Measurements from ENCODE around the gene PRMT7.

PRMT7 gene

GRCh38 chr16:68399456-68399855 lies 88.6 kb downstream of the PRMT7 start:
- no peak for TF ChIP-seq CTCF (conservative IDR thresholded peaks at IDR 0.05)
- no peak for TF ChIP-seq ZFX (IDR thresholded peaks at IDR 0.05)
- no peak overlapping the region for H3K27ac ChIP-seq

- H3K27ac ChIP-seq = no peak overlapping the region
- TF ChIP-seq ZFX (IDR thresholded peaks at IDR 0.05) (no peak), CTCF (conservative IDR thresholded peaks at IDR 0.05) (no peak)
Measured at GRCh38 chr16:68400083-68400923, 89.5 kb downstream of the PRMT7 start.

GRCh38 chr16:68400924-68401460 lies 90.2 kb downstream of the PRMT7 start:
- H3K27ac ChIP-seq = no peak overlapping the region
- TF ChIP-seq ZFX (IDR thresholded peaks at IDR 0.05) = no peak
- no peak for TF ChIP-seq CTCF (conservative IDR thresholded peaks at IDR 0.05)

GRCh38 chr16:68401871-68402747 lies 91.3 kb downstream of the PRMT7 start:
- H3K27ac ChIP-seq = no peak overlapping the region
- TF ChIP-seq CTCF (conservative IDR thresholded peaks at IDR 0.05) (no peak), ZFX (IDR thresholded peaks at IDR 0.05) (no peak)

- no peak for TF ChIP-seq ZFX (IDR thresholded peaks at IDR 0.05)
- TF ChIP-seq CTCF (conservative IDR thresholded peaks at IDR 0.05) = no peak
- H3K27ac ChIP-seq = no peak overlapping the region
Measured at GRCh38 chr16:68402748-68403040, 91.9 kb downstream of the PRMT7 start.

- no peak overlapping the region for H3K27ac ChIP-seq
- TF ChIP-seq ZFX (IDR thresholded peaks at IDR 0.05) = no peak
- TF ChIP-seq CTCF (conservative IDR thresholded peaks at IDR 0.05) = no peak
Measured at GRCh38 chr16:68403177-68403576, 92.4 kb downstream of the PRMT7 start.

- TF ChIP-seq ZFX (IDR thresholded peaks at IDR 0.05) = no peak
- TF ChIP-seq CTCF (conservative IDR thresholded peaks at IDR 0.05) = no peak
- H3K27ac ChIP-seq = no peak overlapping the region
Measured at GRCh38 chr16:68403704-68404103, 92.9 kb downstream of the PRMT7 start.
